CD4-positive, alpha-beta memory T cell (primary cell): Measurements from ENCODE around the gene XXYLT1. TPM values are rescaled to one million over a fixed set of nuclear protein-coding genes. Genes with fewer than 3 reads are reported as not detected.

Source experiments
- CTCF ChIA-PET: fragments of 350-600 bp; sonication (Branson Sonifier 250); formaldehyde crosslinking; loops from one replicate; lab custom pipeline; 2021; ENCODE audit warnings: inconsistent platforms; ENCODE audit not compliant: partially characterized antibody; lab: Charles Lee
- POLR2A ChIA-PET: fragments of 350-600 bp; sonication (Branson Sonifier 250); formaldehyde crosslinking; loops from one replicate; lab custom pipeline; 2021; ENCODE audit not compliant: partially characterized antibody; lab: Charles Lee
- DNase-seq, 5 donors: peaks; one replicate each; pipeline versions ENCODE4 v3.0.0 to v3.0.0-alpha.2; 2020 to 2022; ENCODE audit warnings: mixed read lengths in 1 of 5
- H3K27ac ChIP-seq: one replicate; pipeline ENCODE4 v1.7.0; 2013; ENCODE audit warnings: low read depth, low read length
- H3K27me3 ChIP-seq: 2 replicates; pipeline ENCODE4 v1.7.0; 2013; ENCODE audit warnings: mild to moderate bottlenecking, low read length, moderate library complexity; ENCODE audit not compliant: insufficient read depth
- H3K36me3 ChIP-seq: 2 replicates; pipeline ENCODE4 v1.7.0; 2013; ENCODE audit warnings: mild to moderate bottlenecking, low read length, moderate library complexity; ENCODE audit not compliant: insufficient read depth
- H3K4me1 ChIP-seq: 2 replicates; pipeline ENCODE4 v1.7.0; 2013; ENCODE audit warnings: mild to moderate bottlenecking, low read length, moderate library complexity; ENCODE audit not compliant: insufficient read depth
- H3K4me3 ChIP-seq, 2 donors: one replicate each; pipeline ENCODE4 v1.7.0; 2013; ENCODE audit warnings: low read length in 2 of 2, mild to moderate bottlenecking in 1 of 2
- H3K9me3 ChIP-seq, 2 donors: one replicate each; pipeline ENCODE4 v1.7.0; 2013; ENCODE audit warnings: low read length in 2 of 2, control low read depth in 1 of 2; ENCODE audit not compliant: control insufficient read depth in 1 of 2
- H3K27ac Mint-ChIP-seq, 7 donors: one replicate each; pipeline ENCODE4 v1.8.0; 2020 to 2021; ENCODE audit warnings: mixed read lengths in 7 of 7, mild to moderate bottlenecking in 6 of 7, inconsistent platforms in 3 of 7, moderate library complexity in 3 of 7
- H3K27me3 Mint-ChIP-seq, 2 donors: one replicate each; pipeline ENCODE4 v1.8.0; 2020 to 2021; ENCODE audit warnings: mixed read lengths in 2 of 2
- H3K36me3 Mint-ChIP-seq, 2 donors: one replicate each; pipeline ENCODE4 v1.8.0; 2020 to 2021; ENCODE audit warnings: mixed read lengths in 2 of 2, inconsistent platforms in 1 of 2, mild to moderate bottlenecking in 1 of 2
- H3K4me1 Mint-ChIP-seq, 4 donors: one replicate each; pipeline ENCODE4 v1.8.0; 2020 to 2021; ENCODE audit warnings: mixed read lengths in 4 of 4, mild to moderate bottlenecking in 1 of 4
- H3K4me3 Mint-ChIP-seq, 8 donors: one replicate each; pipeline ENCODE4 v1.8.0; 2020 to 2021; ENCODE audit warnings: mixed read lengths in 8 of 8, mild to moderate bottlenecking in 7 of 8, moderate library complexity in 6 of 8, inconsistent platforms in 3 of 8
- H3K9me3 Mint-ChIP-seq, 8 donors: one replicate each; pipeline ENCODE4 v1.8.0; 2020 to 2021; ENCODE audit warnings: mixed read lengths in 8 of 8, mild to moderate bottlenecking in 5 of 8, inconsistent platforms in 3 of 8, moderate library complexity in 1 of 8
- intact Hi-C: fragments of 100-400 bp; cut with micrococcal nuclease; formaldehyde crosslinking; loops from one replicate; pipeline ENCODE4 v1.15.1; 2023
- polyA plus RNA-seq, 2 donors: library from polyadenylated mRNA; unstranded; fragments of 300-500 nt; fragmentation: Illumina TruSeq; gene quantifications; one replicate each; pipeline ENCODE4 v1.2.3, GENCODE V29; 2021
- total RNA-seq, 2 experiments: library from RNA; stranded (reverse); gene quantifications; one replicate each; pipeline ENCODE4 v1.2.3, GENCODE V29; 2021

The XXYLT1 gene
- total and polyA plus RNA-seq, 4 experiments from 2014 or later, result 3.9 to 6.3 (median 4.3) TPM

DNA sequence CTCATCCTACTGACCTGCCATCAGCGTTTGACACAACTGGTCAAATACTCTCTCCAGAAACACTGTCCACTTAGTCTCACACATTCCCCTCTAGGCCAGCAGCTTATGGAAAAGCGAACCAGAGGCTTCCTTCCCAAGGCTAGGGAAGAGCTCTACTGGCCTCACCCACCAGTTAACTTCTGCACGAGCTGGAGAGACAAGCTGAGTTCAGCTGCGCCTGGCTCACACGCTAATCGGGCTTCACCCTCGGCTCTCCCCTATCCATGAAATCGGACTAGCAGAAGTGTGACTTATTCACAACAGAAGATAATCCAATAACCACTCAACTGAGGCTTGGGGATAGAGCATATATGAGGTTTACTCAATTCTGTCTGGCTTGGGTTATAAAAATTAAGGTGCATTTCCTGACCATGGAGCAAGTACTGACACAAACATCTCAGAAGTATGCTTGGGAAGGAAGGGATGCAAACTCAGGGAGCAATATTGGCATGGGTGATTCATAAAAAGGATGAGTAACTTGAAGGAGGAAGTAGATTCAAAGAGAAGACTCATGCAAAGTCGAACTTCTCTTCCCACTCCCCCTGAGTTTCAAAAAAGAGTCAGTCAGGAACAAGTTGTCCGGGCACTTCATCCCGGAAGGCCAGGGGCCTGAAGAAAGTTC, 73.1 kb downstream of the XXYLT1 start:
- Histone ChIP-seq H3K27me3 (no peaks in the 10 kb centered on the region), H3K9me3 (no peaks in the 10 kb centered on the region), H3K4me1 (peaks cover 12% of the 10 kb centered on the region), H3K27ac (no peak overlapping the region), H3K4me3 (no peak overlapping the region), H3K36me3 (no peaks in the 10 kb centered on the region)
- Mint-ChIP-seq H3K27ac (no peak overlapping the region), H3K27me3 (no peaks in the 10 kb centered on the region), H3K4me3 (no peak overlapping the region), H3K36me3 (no peaks in the 10 kb centered on the region), H3K9me3 (no peaks in the 10 kb centered on the region), H3K4me1 (peaks cover 8 to 15% (median 11%) of the 10 kb centered on the region in 4 donors)
- intact Hi-C loops, result no loop called here
- ChIA-PET CTCF (no interaction called here), POLR2A (no interaction called here)
- DNase-seq, result no peak

DNA sequence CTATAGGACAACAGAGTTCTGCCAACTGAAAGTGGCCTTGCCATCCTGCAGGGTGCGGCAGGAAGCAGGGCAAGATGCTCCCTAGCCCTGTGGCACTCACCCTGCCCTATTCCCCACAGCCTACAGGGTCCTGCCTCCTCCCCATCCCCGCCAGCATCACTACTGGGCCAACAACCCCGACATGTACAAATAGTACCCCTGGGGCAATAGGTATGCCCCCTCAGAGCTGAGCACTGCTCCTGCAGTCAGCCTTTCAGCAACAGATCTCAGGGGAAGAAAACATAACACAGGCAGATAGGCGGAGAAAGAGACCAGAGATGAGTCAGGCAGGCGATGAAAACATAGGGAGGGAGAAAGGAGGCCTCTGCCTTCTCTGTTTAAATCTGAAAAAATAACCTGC, 74.7 kb downstream of the XXYLT1 start:
- Histone ChIP-seq H3K4me1 (peaks cover 12% of the 10 kb centered on the region), H3K36me3 (no peaks in the 10 kb centered on the region), H3K27me3 (no peaks in the 10 kb centered on the region), H3K4me3 (no peak overlapping the region), H3K27ac (no peak overlapping the region), H3K9me3 (no peaks in the 10 kb centered on the region)
- H3K27me3 Mint-ChIP-seq, result no peaks in the 10 kb centered on the region
- DNase-seq, result no peak
- peaks cover 0 to 13% (median 7%) of the 10 kb centered on the region in 8 donors for H3K9me3 Mint-ChIP-seq
- H3K27ac Mint-ChIP-seq, result peak overlapping the region in 1 of 7 donors; percentile 38
- peaks cover 2 to 6% of the 10 kb centered on the region in 2 donors for H3K36me3 Mint-ChIP-seq
- ChIA-PET CTCF (interaction anchor here (0.9 kb wide), 1 partner anchor 19 kb away, joined by 3 read pairs; no protein-coding TSS in a partner anchor), POLR2A (no interaction called here)
- H3K4me3 Mint-ChIP-seq, result no peak overlapping the region
- peaks cover 8 to 14% (median 10%) of the 10 kb centered on the region in 4 donors for H3K4me1 Mint-ChIP-seq
- intact Hi-C loops, result no loop called here

DNA sequence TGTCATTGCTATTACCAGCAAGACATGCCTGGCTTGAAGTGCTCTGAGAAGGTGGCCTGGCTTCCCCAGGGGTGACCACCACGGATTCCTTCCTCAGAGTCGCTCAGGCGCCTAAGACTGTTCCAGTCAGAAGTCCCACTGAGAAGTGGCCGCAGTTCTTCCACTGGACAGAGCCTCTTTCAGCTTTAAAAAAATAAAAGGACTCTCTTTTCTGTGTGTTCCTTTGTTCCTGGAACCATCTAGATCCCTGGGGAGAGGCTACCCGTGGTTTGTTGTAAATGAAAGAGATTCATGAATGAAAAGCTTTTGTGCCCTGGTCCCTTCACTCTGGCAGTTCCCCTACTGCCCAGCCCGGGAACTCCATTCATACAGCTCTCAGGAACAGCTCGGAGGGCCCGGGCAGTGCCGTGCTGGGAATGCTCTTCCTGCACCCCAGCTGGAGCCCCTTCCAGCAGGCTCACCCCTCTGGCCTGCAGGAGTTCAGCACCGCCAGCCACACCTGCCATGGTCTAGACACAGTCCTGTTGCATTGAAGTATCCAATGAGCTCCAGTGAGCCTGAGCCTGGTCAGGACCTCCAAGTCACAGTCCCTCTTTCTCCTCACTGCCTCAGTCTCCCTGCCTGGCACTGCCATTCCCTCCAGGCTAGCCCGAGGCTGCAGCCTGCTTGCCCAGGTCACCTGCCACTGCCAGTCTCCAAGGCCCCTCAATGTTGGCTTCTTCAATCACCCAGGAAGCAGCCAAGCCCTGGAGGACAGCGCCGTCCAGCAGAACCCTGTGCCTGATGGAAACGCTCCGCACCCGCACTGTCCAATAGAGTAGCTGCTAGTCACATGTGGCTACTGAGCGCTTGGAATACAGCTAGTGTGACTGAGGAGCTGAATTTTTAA, 75.4 kb downstream of the XXYLT1 start:
- H3K27ac ChIP-seq, result no peak overlapping the region
- POLR2A ChIA-PET, result no interaction called here
- Mint-ChIP-seq H3K4me3 (no peak overlapping the region), H3K9me3 (peaks cover 0 to 19% (median 11%) of the 10 kb centered on the region in 8 donors), H3K36me3 (peaks cover 2 to 8% of the 10 kb centered on the region in 2 donors), H3K27ac (no peak overlapping the region), H3K4me1 (peaks cover 8 to 14% (median 10%) of the 10 kb centered on the region in 4 donors), H3K27me3 (no peaks in the 10 kb centered on the region)
- peaks cover 12% of the 10 kb centered on the region for H3K4me1 ChIP-seq
- H3K9me3 ChIP-seq, result no peaks in the 10 kb centered on the region
- DNase-seq, result no peak
- H3K4me3 ChIP-seq, result no peak overlapping the region
- H3K36me3 ChIP-seq, result no peaks in the 10 kb centered on the region
- H3K27me3 ChIP-seq, result no peaks in the 10 kb centered on the region
- CTCF ChIA-PET, result interaction anchor here (0.9 kb wide), 1 partner anchor 18 kb away, joined by 3 read pairs; no protein-coding TSS in a partner anchor
- intact Hi-C loops, result no loop called here

GRCh38 chr3:195194559-195195206, 76.3 kb downstream of the XXYLT1 start:
- Mint-ChIP-seq H3K4me3 (peak overlapping the region in 7 of 8 donors; percentile 0 to 50 (median 25)), H3K9me3 (peaks cover 0 to 22% (median 14%) of the 10 kb centered on the region in 8 donors), H3K4me1 (peaks cover 8 to 14% (median 10%) of the 10 kb centered on the region in 4 donors), H3K27ac (peak overlapping the region in 1 of 7 donors; percentile 20), H3K36me3 (peaks cover 2 to 9% of the 10 kb centered on the region in 2 donors), H3K27me3 (no peaks in the 10 kb centered on the region)
- Histone ChIP-seq H3K4me3 (no peak overlapping the region), H3K4me1 (peaks cover 12% of the 10 kb centered on the region), H3K9me3 (no peaks in the 10 kb centered on the region), H3K27me3 (no peaks in the 10 kb centered on the region), H3K27ac (no peak overlapping the region), H3K36me3 (no peaks in the 10 kb centered on the region)
- DNase-seq, result no peak
- ChIA-PET CTCF (no interaction called here), POLR2A (no interaction called here)
- intact Hi-C loops, result no loop called here

GRCh38 chr3:195191580-195191979, 79.4 kb downstream of the XXYLT1 start:
- Histone ChIP-seq H3K4me1 (peaks cover 12% of the 10 kb centered on the region), H3K36me3 (no peaks in the 10 kb centered on the region), H3K9me3 (no peaks in the 10 kb centered on the region), H3K27me3 (no peaks in the 10 kb centered on the region), H3K4me3 (no peak overlapping the region), H3K27ac (no peak overlapping the region)
- intact Hi-C loops, result no loop called here
- H3K4me1 Mint-ChIP-seq, result peaks cover 8 to 18% (median 10%) of the 10 kb centered on the region in 4 donors
- ChIA-PET POLR2A (no interaction called here), CTCF (interaction anchor here (1.2 kb wide), 1 partner anchor 9 kb away, joined by 3 read pairs; no protein-coding TSS in a partner anchor)
- no peak for DNase-seq
- H3K36me3 Mint-ChIP-seq, result peaks cover 2 to 12% of the 10 kb centered on the region in 2 donors
- peaks cover 0 to 26% (median 16%) of the 10 kb centered on the region in 8 donors for H3K9me3 Mint-ChIP-seq
- no peak overlapping the region for H3K27ac Mint-ChIP-seq
- H3K4me3 Mint-ChIP-seq, result no peak overlapping the region
- H3K27me3 Mint-ChIP-seq, result no peaks in the 10 kb centered on the region

DNA sequence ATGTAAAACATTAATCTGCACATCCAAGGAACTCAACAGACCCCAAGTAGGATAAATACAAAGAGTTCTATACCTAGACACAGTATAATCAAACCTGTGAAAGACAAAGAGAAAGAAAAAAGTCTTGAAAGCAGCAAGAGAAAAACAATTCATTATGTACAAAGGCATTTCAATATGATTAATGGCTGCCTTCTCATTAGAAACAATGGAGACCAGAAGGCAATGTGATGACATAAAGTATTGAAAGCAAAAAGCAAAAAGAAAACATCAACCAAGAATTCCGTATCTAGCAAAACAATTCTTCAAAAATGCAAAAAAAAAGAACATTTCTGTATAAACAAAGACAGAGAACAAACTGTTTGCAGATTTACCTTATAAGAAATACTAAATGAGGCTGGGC, 81.1 kb downstream of the XXYLT1 start:
- H3K27me3 ChIP-seq, result no peaks in the 10 kb centered on the region
- H3K27me3 Mint-ChIP-seq, result no peaks in the 10 kb centered on the region
- no peak for DNase-seq
- H3K9me3 ChIP-seq, result no peaks in the 10 kb centered on the region
- peaks cover 25% of the 10 kb centered on the region for H3K4me1 ChIP-seq
- ChIA-PET POLR2A (no interaction called here), CTCF (no interaction called here)
- no peak overlapping the region for H3K27ac ChIP-seq
- intact Hi-C loops, result no loop called here
- peaks cover 20 to 30% (median 25%) of the 10 kb centered on the region in 4 donors for H3K4me1 Mint-ChIP-seq
- peaks cover 2 to 12% of the 10 kb centered on the region in 2 donors for H3K36me3 Mint-ChIP-seq
- H3K9me3 Mint-ChIP-seq, result peaks cover 0 to 26% (median 16%) of the 10 kb centered on the region in 8 donors
- no peak overlapping the region for H3K27ac Mint-ChIP-seq
- no peaks in the 10 kb centered on the region for H3K36me3 ChIP-seq
- H3K4me3 Mint-ChIP-seq, result no peak overlapping the region
- H3K4me3 ChIP-seq, result no peak overlapping the region
